Fibroblast of lung (primary cell): ENCODE measurements around the gene TNNT3. TPM values are rescaled to one million over a fixed set of nuclear protein-coding genes. Genes with fewer than 3 reads are reported as not detected.

Experiments
- DNase-seq, 2 donors: peaks; one replicate each; pipeline versions ENCODE4 v3.0.0 to v3.0.0-alpha.2; 2010; ENCODE audit warnings: low read depth in 2 of 2
- H2AFZ ChIP-seq: 2 replicates; pipeline ENCODE4 v1.5.1; 2012; ENCODE audit warnings: low read length, control low read depth, inconsistent platforms
- H3K27ac ChIP-seq: 2 replicates; pipeline ENCODE4 v1.5.1; 2011; ENCODE audit warnings: low read length, control low read depth; ENCODE audit not compliant: insufficient read depth
- H3K27me3 ChIP-seq: 2 replicates; pipeline ENCODE4 v1.5.1; 2011; ENCODE audit warnings: mild to moderate bottlenecking, low read length; ENCODE audit not compliant: control insufficient read depth, insufficient read depth
- H3K36me3 ChIP-seq: 2 replicates; pipeline ENCODE4 v1.5.1; 2011; ENCODE audit warnings: low read length; ENCODE audit not compliant: control insufficient read depth, insufficient read depth
- H3K4me1 ChIP-seq: 2 replicates; pipeline ENCODE4 v1.5.1; 2011; ENCODE audit warnings: low read length; ENCODE audit not compliant: control insufficient read depth, insufficient read depth; ENCODE audit errors: extremely low read depth
- H3K4me2 ChIP-seq: 2 replicates; pipeline ENCODE4 v1.5.1; 2011; ENCODE audit warnings: low read length, control low read depth; ENCODE audit not compliant: insufficient read depth; ENCODE audit errors: extremely low read depth
- H3K4me3 ChIP-seq, 4 experiments: fragments of 200-600 bp in 1 of 4; sonication (generic) in 1 of 4; replicated peaks in 1 of 4; 2 replicates each; pipeline ENCODE4 v1.5.1; 2011 to 2016; ENCODE audit warnings: low read length in 4 of 4, low read depth in 3 of 4, mild to moderate bottlenecking in 3 of 4, control low read depth in 2 of 4, inconsistent platforms in 1 of 4, mixed read lengths in 1 of 4; ENCODE audit not compliant: insufficient read depth in 1 of 4; ENCODE audit errors: control extremely low read depth in 1 of 4
- H3K79me2 ChIP-seq: 2 replicates; pipeline ENCODE4 v1.5.1; 2012; ENCODE audit warnings: mild to moderate bottlenecking, low read length, inconsistent platforms; ENCODE audit not compliant: control insufficient read depth, insufficient read depth
- H3K9ac ChIP-seq: 2 replicates; pipeline ENCODE4 v1.5.1; 2011; ENCODE audit warnings: mild to moderate bottlenecking, low read length, control low read depth; ENCODE audit not compliant: insufficient read depth
- H3K9me3 ChIP-seq: 2 replicates; pipeline ENCODE4 v1.5.1; 2012; ENCODE audit warnings: low read depth, low read length; ENCODE audit not compliant: control insufficient read depth, insufficient read depth
- H4K20me1 ChIP-seq: 2 replicates; pipeline ENCODE4 v1.5.1; 2011; ENCODE audit warnings: low read length; ENCODE audit not compliant: control insufficient read depth, insufficient read depth; ENCODE audit errors: extremely low read depth
- CTCF ChIP-seq, 2 donors: IDR thresholded peaks in 1 of 2; conservative IDR thresholded peaks in 1 of 2; 1 replicate in 1 of 2; 2 replicates in 1 of 2; pipeline ENCODE4 v1.5.1; 2011 to 2012; ENCODE audit warnings: low read length in 2 of 2, control low read depth in 1 of 2, inconsistent platforms in 1 of 2, low read depth in 1 of 2, mild to moderate bottlenecking in 1 of 2
- EZH2 ChIP-seq: IDR thresholded peaks from 2 replicates; pipeline ENCODE4 v1.5.1; 2012; ENCODE audit warnings: low read length, control low read depth, mild to moderate bottlenecking; ENCODE audit errors: missing control alignments
- polyA plus RNA-seq, 2 donors: library from polyadenylated mRNA; depleted of rRNA in 1 of 2; stranded (reverse) in 1 of 2; unstranded in 1 of 2; fragments of >200 nt; gene quantifications; 2 replicates each; pipeline ENCODE4 v1.2.1, GENCODE V29; 2011 to 2012; ENCODE audit warnings: missing spikeins in 1 of 2
- total RNA-seq: library from RNA; depleted of rRNA; stranded (reverse); fragments of >200 nt; gene quantifications from 2 replicates; pipeline ENCODE4 v1.2.1, GENCODE V29; 2014

The TNNT3 gene
- total and polyA plus RNA-seq, 2 donors (not counting 1 experiment from before 2014, with no cell fraction given), result not detected

- Histone ChIP-seq H3K4me2 (no peak overlapping the region), H3K27me3 (no peaks in the 10 kb centered on the region)
- TF ChIP-seq EZH2, result no peak
- TF ChIP-seq CTCF (conservative IDR thresholded peaks at IDR 0.05 in 1 of 2, IDR thresholded peaks at IDR 0.05 in 1 of 2; ENCODE audit: low read depth in 1 of 2, low read length in 2 of 2), result no peak
Measured at GRCh38 chr11:1949922-1950321, 30.4 kb downstream of the TNNT3 start.

GRCh38 chr11:1952806-1953482, 33.4 kb downstream of the TNNT3 start:
- Histone ChIP-seq H3K4me2 (no peak overlapping the region), H4K20me1 (no peaks in the 10 kb centered on the region)
- TF ChIP-seq EZH2 (no peak), CTCF (conservative IDR thresholded peaks at IDR 0.05 in 1 of 2, IDR thresholded peaks at IDR 0.05 in 1 of 2; ENCODE audit: low read depth in 1 of 2, low read length in 2 of 2) (no peak)

More at GRCh38 chr11:1949922-1950321, 30.4 kb downstream of the TNNT3 start:
- H3K4me3 ChIP-seq, result no peak overlapping the region
- no peaks in the 10 kb centered on the region for H4K20me1 ChIP-seq
- no peaks in the 10 kb centered on the region for H3K9me3 ChIP-seq
- no peaks in the 10 kb centered on the region for H3K4me1 ChIP-seq
- H3K79me2 ChIP-seq, result no peaks in the 10 kb centered on the region
- no peak overlapping the region for H2AFZ ChIP-seq
- H3K9ac ChIP-seq, result no peak overlapping the region
- no peaks in the 10 kb centered on the region for H3K36me3 ChIP-seq
- DNase-seq, result no peak
- no peak overlapping the region for H3K27ac ChIP-seq

GRCh38 chr11:1953489-1954266, 34.2 kb downstream of the TNNT3 start:
- DNase-seq, result no peak

More at GRCh38 chr11:1952806-1953482, 33.4 kb downstream of the TNNT3 start:
- Histone ChIP-seq H3K9me3 (no peaks in the 10 kb centered on the region), H3K36me3 (no peaks in the 10 kb centered on the region), H3K27me3 (no peaks in the 10 kb centered on the region), H2AFZ (no peak overlapping the region), H3K4me3 (no peak overlapping the region), H3K27ac (no peak overlapping the region), H3K79me2 (no peaks in the 10 kb centered on the region), H3K9ac (no peak overlapping the region), H3K4me1 (no peaks in the 10 kb centered on the region)
- DNase-seq, result no peak

More at GRCh38 chr11:1953489-1954266, 34.2 kb downstream of the TNNT3 start:
- Histone ChIP-seq H3K27me3 (no peaks in the 10 kb centered on the region), H4K20me1 (no peaks in the 10 kb centered on the region), H3K4me3 (no peak overlapping the region), H2AFZ (no peak overlapping the region), H3K9me3 (no peaks in the 10 kb centered on the region), H3K27ac (no peak overlapping the region), H3K9ac (no peak overlapping the region), H3K36me3 (no peaks in the 10 kb centered on the region), H3K4me2 (no peak overlapping the region), H3K79me2 (no peaks in the 10 kb centered on the region), H3K4me1 (no peaks in the 10 kb centered on the region)
- no peak for TF ChIP-seq EZH2
- TF ChIP-seq CTCF (conservative IDR thresholded peaks at IDR 0.05 in 1 of 2, IDR thresholded peaks at IDR 0.05 in 1 of 2; ENCODE audit: low read depth in 1 of 2, low read length in 2 of 2), result no peak
